Activated T-helper 1 cell treated with anti-CD3 and anti-CD28 coated beads, Interleukin-2, amount 50 U/mL, for 16 hours (primary cell): ENCODE measurements around the gene GADD45G.

Experiments used
- DNase-seq, 2 donors: peaks; one replicate each; pipeline ENCODE4 v3.0.0-alpha.2; 2020; ENCODE audit warnings: low read depth in 1 of 2, low spot score in 1 of 2

GADD45G gene

DNA sequence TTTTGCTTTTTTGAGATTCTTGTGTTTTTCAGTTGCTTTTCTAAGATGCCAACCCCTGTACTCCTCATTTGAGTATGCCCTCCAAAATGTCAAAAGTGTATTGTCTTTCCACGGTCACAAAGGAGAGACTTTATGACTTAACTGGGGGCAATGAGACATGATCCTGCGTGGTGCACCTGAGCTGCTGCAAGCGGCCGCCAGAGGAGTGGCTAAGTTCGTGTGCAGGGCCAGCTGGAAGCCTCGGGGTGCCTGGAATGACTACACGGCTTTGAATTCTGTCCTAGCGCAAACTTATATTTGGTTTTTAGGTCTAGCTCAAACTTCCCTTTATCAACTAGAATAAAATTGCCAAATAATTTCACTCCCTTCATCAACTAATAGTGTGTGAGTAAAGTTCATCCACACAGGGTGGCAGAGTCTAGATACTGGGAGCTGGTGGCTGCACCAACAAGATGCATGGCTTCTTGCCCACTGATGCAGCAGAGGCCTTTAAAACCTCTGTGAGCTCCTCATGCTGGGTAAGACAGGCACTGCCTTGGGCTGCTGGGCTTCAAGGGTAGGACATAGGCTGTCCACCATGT is 4.7 kb downstream of the GADD45G start:
- DNase-seq = no peak

DNA sequence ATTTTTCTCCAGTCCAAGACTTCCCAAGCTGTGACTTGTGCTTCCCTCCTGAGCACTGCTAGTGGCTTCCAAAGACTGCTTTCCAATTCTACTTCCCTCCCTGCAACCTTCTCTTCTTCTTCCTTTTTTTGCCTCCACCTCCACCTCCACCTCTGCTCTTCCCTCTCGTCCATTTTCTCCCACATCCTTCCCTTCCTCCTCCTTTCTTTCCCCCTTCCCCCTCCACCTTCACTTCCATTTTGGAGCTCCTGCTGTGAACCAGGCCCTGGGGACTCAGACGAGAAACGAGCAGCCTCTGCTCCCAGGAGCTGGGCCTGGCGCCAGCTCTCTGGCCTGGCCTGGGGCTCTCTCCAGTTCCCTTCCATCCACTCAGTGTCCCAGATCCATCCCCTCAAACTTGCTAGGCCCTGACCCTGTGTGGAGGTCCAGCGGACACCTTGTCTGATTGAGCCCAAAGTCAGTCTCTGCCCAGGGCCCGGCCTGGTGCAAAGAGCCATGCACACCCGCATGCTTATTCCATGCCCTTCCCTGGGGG is 5.6 kb downstream of the GADD45G start:
- no peak for DNase-seq

DNA sequence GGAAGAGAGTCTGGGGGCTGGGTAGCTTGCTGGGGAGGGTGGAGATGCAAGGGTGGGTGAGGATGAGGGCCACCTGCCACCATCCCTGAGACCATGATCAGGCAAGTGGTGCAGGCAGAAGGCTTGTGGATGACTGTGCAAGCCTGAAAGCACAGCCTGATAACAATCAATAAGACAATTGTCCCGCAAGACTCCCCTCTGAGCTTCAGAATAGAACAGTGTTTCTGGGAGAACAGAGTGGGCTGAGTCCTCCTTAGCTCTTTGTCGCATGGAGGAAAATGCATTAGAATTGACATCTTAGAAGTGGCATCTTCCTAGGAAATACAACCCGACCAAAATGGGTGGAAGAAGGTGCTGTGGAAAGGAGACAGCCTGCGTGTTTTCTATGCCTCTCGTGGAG is 6.6 kb downstream of the GADD45G start:
- no peak for DNase-seq

DNA sequence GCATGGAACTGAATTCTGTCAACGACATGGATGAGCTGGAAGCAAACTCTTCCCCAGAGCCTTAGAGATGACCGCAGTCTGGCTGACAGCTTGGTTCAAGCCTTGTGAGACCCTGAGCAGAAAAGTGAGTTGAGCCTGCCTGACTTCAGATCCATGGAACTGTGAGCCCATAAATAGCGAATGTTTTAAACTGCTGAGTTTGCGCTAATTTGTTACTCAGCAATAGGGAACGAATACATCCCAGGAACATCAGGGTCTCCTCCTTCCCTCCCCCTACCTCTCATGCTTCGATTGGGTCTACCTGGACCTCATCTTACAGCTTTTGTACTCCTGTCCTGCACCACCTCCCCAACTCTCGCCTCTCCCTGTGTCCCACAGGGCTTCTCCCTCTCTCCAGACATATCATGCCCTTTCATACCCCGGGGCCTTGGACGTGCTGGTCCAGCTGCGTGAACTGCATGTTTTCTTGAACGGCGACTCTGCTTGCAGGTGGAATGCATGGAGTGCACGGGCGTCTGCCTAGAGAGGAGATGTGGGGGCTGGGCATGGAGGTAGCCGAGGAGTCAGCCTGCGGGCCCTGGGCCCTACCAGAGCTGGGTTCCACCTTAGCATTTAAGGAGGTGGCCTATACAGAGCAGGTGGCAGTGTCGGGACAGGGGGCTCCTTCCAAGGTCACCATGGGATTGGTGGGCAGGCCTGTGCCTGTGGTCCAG is 7.9 kb downstream of the GADD45G start:
- no peak for DNase-seq

DNA sequence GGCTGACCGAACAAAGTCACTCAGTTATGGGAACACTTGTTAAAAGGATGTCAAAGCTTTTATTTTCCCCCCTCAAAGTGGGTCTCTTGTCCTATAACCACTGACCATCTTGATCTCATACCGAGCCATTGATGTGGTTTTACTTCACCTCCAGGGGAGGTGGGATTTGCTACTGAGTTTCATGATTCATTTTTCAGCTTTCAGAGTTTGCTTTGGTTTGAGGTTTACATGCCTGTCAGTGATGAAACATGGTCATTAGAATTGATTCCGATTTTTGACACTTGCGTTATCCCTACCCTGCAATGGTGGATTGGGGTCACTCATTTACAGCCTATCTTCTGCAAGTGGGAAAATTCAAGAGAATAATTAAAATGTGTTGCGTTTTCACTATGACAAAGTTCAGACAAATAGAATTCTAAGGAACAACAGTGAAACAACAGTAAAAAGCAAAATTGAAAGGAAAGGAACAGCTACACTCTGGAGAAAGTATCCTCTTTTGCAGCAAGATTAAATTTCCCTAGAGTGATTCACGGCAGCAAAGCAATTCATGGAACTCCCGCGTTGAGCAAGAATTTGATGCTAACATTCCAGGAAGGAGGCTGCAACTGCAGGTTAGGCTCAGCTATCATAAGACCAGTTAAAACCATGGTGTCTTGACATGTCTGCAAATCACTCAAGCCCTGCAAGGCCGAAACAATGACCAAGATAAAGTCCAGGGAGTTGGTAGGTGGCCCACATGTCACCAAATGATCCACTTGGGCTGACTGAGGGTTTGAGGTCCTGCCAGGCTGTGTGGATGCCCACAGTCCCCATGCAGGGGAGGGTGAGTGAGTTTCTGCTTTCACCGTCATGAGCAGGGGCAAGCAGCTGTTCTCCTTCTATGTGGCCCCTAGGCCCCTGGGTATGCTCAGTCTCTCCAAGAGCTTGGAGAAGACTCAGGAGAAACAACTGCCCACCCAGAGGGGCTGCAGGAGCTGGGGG is 9.4 kb downstream of the GADD45G start:
- no peak for DNase-seq

DNA sequence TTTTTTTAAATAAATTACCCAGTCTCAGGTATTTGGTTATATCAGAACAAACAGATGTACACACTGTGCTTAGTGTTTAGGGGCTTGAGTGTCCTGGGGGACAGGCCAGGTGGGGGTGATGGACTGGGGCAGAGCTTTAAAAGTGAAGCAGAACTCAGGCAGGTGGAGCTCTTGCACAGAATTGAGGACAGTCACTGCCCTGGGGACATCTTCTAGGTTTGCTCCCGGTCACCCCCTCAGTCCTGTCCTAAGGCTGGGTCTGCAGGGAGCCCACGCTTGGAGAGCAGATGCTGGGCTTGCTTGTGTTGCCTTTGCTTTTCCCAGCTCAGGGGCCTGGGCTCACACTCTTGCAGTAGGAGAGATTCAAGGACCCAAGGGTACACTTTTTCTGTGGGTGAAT is 10.8 kb downstream of the GADD45G start:
- no peak for DNase-seq

DNA sequence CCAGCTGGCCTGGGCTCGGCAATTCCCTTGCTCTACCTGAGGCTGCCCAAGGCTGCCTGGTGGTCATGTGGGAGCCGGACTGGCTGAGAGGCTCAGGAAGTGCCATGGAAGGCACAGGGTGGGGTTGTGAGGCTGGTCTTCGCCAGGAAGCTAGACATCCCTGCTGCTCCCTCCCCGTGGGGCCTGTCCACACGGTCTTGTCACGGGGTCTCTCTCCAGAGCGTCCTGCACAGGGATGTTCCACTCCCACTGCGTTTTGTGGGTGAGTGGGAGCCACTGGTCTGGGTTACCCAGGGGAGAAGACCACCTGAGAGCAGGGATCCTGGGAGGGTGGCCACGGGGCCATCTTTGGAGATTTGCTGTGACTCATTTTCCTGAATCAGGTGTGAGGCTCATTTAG is 11.6 kb downstream of the GADD45G start:
- DNase-seq = no peak

DNA sequence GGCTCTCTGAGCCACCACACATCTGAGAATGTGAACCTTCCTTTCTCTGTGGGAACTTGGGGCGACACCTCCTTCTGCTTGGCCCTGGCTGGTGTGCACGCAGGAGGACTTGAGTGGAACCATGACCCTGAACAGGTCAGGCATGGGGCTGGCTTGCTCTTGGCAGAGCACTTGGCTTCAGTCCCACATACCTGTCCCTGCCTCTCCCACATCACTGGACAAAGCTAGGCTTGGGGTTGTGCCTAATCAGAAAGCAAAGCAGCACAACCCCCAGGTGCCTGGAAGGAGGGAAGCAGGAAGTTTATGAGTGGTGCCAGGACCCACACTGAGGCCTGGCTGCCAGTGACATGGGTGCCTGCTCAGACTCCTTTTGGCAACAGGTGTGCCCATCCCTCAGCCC is 13.2 kb downstream of the GADD45G start:
- DNase-seq = no peak

DNA sequence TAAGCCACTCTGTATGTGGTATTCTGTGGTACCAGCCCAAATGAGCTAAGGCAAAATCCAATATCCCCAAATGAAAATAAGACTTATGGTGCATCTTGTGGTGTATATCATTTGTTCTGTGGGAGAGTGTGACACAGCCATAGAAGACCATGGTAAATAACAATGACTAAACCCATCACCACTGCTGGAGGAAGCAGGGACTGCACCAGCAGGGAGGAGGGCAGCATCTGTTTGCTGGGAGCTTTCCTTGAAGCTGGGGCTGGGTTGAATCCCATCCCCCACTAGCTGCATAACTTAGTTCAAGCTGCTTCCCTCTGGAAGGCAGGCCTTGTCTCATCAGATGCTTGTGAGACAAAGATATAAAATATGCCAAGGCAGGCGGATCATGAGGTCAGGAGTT is 14.2 kb downstream of the GADD45G start:
- no peak for DNase-seq

DNA sequence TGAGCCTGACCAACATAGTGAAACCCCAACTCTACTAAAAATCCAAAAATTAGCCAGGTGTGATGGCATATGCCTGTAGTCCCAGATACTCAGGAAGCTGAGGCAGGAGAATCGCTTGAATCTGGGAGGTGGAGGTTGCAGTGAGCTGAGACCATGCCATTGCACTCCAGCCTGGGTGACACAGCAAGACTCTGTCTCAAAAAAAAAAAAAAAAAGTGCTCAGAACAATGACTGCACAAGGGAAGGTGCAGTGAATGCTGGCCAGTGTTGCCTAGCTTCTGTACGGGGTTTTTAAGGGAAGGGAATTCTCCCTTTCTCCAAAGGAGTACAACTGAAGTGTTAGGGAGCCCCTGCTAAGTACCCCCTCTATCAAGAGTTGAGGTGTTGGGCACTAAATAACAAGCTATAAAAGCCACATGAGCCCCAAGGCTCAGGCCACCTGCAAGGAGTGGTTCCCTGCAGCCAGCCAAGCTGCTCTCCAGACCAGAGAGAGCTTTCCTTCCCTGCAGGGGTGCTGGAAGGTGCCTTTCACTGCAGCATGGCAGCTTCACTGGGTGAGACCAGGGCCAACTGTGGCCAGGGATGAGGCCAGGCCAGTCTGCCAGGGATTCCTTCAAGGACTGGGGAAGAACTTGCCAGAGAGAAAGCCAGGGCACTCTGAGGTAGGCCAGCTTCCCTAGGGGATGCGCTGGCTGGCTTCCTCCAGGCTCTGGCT is 14.8 kb downstream of the GADD45G start:
- DNase-seq = no peak

DNA sequence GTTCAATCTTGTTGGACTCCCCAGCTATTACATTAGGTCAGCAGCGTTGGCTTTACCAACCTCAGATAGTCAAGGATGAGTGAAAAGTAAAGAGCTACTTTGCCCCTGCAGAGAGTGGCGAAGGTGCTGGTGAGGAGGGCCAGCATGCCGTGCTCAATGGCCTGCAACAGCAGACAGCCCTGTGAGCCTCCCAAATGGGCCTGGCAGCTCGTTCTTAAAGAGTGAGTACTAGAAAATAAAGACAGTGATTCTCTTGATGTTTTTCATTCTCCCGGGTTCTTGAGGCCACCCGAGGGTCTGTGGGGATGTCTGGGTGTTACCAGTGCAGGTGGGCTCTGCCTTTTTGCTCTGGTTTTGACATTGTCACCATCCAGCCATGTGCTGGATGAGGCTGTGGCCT is 16.2 kb downstream of the GADD45G start:
- no peak for DNase-seq

DNA sequence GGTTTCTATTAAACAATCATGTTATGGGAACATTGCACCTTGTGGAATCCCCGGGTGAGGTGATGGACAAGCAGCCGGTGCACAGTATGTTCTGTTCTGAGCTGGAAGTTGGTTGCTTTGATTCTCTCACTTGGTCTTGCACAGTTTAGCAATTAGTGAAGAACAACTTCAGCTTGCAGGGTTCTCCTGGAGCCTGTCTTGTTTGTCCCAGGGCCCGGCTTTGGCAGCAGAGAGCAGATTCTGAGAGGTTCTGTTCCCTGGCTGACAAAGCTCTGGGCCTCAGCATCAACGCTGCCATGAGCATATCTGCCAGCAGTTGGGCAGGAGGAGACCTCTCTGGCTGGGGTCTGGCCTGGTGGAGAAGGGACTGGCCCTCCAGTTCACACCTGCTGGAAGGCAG is 16.9 kb downstream of the GADD45G start:
- no peak for DNase-seq

DNA sequence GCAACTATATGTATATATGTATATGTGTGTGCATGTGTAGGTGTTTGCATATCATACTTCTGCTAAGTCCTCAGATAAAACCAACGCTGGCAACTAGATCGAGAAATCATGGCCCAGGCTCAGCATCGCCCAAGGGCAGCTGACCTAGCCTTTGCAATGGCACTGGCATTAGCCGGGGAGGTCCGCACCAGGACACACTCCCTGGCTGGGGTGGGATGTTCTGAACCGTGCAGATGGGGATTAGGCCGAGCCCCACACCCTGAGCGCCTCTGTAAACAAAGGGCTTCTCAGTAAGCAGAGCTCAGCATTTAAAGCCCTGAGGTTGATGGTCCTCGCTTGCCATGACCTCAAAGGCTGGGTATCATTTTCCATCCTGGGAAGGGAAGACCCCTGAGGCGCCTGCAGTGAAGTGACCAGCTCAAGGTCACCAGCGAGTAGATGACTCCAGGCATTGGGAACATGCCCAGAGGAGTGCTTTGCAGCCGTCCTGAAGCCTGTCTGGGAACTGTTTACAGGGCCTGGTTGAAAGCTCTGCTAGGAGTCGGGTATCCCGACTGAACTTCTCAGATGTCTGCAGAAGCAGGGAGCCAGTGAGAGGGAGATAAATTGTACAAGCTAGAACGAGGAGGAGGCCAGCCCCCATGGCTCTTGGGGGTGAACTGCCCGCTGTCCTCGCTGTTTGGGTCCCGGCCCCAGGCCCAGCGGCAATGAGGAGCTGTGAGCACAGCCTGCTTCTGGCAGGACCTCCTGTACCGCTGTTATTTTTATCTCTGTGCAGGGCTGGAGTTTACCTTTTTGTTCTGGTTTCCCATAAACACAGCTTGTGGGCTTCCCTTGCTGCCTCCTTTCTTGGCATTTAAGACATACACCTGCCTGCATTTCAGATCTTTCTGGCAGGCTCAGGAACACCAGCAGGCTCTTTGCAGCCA is 18.4 kb downstream of the GADD45G start:
- DNase-seq = no peak

DNA sequence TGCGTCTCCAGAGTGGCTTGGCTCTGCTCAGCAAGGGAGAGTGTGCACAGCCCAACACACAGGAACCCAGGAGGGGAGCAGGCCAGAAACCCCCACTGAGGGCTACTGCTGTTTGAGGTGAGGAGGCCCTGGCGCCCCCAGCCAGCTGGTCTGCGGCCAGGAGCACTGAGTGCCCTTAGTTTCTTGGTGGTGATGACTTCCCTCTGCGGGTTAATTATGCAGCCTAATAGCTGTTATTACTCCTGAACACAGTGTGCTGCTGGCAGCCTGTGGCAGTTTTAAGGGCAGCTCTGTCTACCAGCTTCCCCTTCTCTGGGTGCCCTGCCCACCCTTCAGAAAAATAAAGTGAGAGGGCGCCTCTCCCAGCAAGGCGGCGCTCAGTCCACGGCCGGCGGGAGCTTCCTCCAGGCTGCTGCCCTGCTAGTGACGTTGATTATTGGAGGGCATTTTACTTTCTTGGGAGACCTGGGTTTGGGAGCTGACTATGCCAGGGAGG is 19.2 kb downstream of the GADD45G start:
- DNase-seq = no peak

DNA sequence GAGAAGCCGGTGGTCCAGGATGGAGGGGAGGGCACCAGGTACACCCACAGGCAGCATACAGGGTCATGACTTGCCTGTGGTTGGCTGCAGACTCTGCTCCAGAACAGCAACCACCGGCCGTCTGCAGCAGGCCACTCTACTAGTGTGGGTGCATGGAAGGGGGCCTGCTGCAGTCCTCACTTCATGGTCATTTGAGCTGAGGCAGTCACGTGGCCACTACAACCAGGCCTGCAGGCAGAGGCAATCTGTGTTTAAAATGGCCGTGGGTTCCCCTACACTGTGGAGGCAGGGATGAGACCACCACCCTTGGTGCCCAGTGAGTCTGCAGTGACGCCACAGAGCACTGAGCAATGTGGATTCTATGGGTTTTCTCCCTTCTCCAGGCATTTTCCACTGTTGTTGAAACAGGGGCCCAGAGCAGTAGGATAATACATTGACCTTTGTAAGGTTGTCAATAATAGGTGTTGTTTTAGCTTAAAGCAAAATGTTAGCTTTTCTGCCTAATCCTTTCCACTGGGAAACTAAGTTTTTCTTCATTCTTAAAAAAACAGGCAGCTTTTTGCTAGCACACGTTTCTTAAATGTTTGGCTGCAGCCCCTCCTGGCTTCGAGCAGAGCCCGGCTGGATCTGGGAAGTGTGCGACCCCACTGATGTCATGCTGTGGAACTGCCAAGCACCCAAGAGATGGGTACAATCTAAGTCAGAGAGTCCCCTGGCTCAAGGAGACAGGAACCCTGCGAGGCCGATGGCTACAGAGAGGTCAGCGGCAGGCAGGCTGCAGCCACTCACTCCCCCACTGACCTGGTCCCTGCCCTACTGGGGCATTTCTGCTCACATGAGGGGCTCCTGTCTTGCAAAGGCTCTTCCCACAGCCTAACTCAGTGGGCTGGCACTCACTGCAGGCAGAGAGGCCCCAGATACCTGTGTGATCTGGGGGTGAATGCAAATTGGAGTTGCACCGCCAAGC is 21.2 kb downstream of the GADD45G start:
- no peak for DNase-seq

DNA sequence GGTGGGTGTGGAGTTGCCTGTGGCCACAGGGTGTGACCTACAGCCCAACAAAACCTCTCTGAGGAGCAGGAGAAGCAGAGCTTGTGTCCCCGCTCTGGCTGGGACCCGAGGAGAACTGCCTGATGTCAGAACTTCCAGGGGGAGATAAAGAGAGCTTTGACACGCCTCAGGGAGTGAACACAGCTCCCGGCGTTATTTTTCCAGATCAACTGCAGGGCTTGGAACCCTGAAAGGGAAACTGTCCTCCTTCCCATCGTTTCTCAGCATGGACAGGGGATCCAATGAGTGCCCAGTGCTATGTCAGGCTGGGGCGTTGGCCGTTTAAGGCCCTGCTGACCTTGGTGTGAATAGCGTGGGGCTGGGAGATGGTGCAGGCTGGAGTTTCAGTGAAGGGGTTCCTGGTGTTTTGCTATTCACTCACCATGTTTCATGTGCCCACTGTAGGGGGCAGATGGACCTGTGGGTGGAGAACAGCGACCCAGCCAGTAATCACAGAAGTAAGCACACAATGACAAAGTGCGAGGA is 22.0 kb downstream of the GADD45G start:
- no peak for DNase-seq

DNA sequence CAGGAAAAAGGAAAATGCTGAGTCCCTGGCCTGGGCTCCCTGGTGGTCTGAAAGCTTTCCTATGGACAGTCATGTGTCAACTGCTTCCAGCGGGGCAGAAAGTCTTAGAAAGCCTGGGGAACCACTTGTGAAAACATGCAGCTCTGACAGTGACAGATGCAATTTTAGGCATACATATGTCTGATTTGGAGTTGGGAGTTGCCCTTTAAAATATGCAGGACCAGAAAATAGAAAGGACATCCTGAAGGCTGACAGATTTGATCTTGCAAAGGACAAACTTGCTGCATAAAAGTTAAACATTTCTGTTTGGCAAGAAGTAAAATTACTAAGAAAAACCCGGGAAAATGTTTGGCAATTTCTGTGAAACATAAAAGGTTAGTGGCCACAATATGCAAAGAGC is 23.8 kb downstream of the GADD45G start:
- no peak for DNase-seq
